OCI-LY3 (cell line): ENCODE measurements around the gene SHISA3.
"Not testable (repeated sequence)": the region's sequence is repeated elsewhere in the genome, so short reads cannot be mapped to it uniquely, and the experiment has no call there.

ENCODE experiments used
- H2AFZ ChIP-seq: fragments of 200-600, 300-600 bp; shearing (Covaris generic); 2 replicates; pipeline ENCODE4 v1.6.0; 2014; ENCODE audit warnings: antibody characterized with exemption, low read depth, low read length
- H3K27ac ChIP-seq: fragments of 200-600, 300-600 bp; sonication (generic); 2 replicates; pipeline ENCODE4 v1.5.1; 2014; ENCODE audit warnings: mild to moderate bottlenecking, low read length, moderate library complexity, mixed read lengths
- H3K27me3 ChIP-seq: fragments of 200-600, 300-600 bp; sonication (generic); 2 replicates; pipeline ENCODE4 v1.6.1; 2014; ENCODE audit warnings: low read depth, low read length, mixed read lengths
- H3K36me3 ChIP-seq: fragments of 200-600, 300-600 bp; sonication (generic); replicated peaks from 2 replicates; pipeline ENCODE3; 2014; ENCODE audit warnings: low read depth, low read length, mixed read lengths
- H3K4me1 ChIP-seq: fragments of 300-600, 200-600 bp; sonication (generic); 2 replicates; pipeline ENCODE4 v1.6.1; 2014; ENCODE audit warnings: low read length, mixed read lengths
- H3K4me2 ChIP-seq: fragments of 200-600, 300-600 bp; sonication (generic); 2 replicates; pipeline ENCODE4 v1.6.1; 2014; ENCODE audit warnings: low read length, mixed read lengths
- H3K4me3 ChIP-seq: fragments of 300-600, 200-600 bp; sonication (generic); 2 replicates; pipeline ENCODE4 v1.5.1; 2014; ENCODE audit warnings: antibody characterized with exemption, mild to moderate bottlenecking, low read length, moderate library complexity
- H3K79me2 ChIP-seq: fragments of 300-600, 200-600 bp; shearing (Covaris generic); 2 replicates; pipeline ENCODE4 v1.6.1; 2014; ENCODE audit warnings: mild to moderate bottlenecking, low read length, mixed read lengths
- H3K9ac ChIP-seq: fragments of 300-600, 200-600 bp; shearing (Covaris generic); 2 replicates; pipeline ENCODE4 v1.6.0; 2014; ENCODE audit warnings: mild to moderate bottlenecking, low read length, moderate library complexity
- H3K9me3 ChIP-seq: fragments of 200-600, 300-600 bp; shearing (Covaris generic); 2 replicates; pipeline ENCODE4 v1.6.1; 2014; ENCODE audit warnings: low read length, mixed read lengths; ENCODE audit not compliant: insufficient read depth
- H4K20me1 ChIP-seq: fragments of 200-600, 300-600 bp; sonication (generic); 2 replicates; pipeline ENCODE4 v1.6.1; 2016; ENCODE audit warnings: low read length, mixed read lengths; ENCODE audit not compliant: insufficient read depth
- CTCF ChIP-seq: fragments of 200-600, 300-600 bp; sonication (generic); IDR thresholded peaks from 2 replicates; pipeline ENCODE4 v1.5.1; 2014; ENCODE audit warnings: antibody characterized with exemption, low read length, low read depth
- EZH2phosphoT487 ChIP-seq: fragments of 200-600 bp; shearing (Covaris generic); IDR thresholded peaks from 2 replicates; pipeline ENCODE4 v1.6.1; 2018; ENCODE audit warnings: antibody characterized with exemption, mixed run types, low read depth

Gene SHISA3

GRCh38 chr4:42366959-42367358 lies 30.3 kb upstream of the SHISA3 start:
- H3K36me3 ChIP-seq: no peaks in the 10 kb centered on the region
- no peak overlapping the region for H3K9ac ChIP-seq
- H3K27me3 ChIP-seq: no peaks in the 10 kb centered on the region
- TF ChIP-seq EZH2phosphoT487 (no peak), CTCF (no peak)
- H3K4me2 ChIP-seq: no peak overlapping the region
- no peak overlapping the region for H3K4me3 ChIP-seq
- H3K79me2 ChIP-seq: no peaks in the 10 kb centered on the region
- no peak overlapping the region for H2AFZ ChIP-seq
- no peak overlapping the region for H3K27ac ChIP-seq
- no peaks in the 10 kb centered on the region for H3K9me3 ChIP-seq
- peaks cover 2% of the 10 kb centered on the region for H3K4me1 ChIP-seq
- no peaks in the 10 kb centered on the region for H4K20me1 ChIP-seq

- Histone ChIP-seq H3K4me1 (peaks cover 5% of the 10 kb centered on the region), H3K9ac (no peak overlapping the region), H3K36me3 (no peaks in the 10 kb centered on the region), H2AFZ (no peak overlapping the region), H3K79me2 (no peaks in the 10 kb centered on the region), H3K9me3 (no peaks in the 10 kb centered on the region), H3K4me3 (no peak overlapping the region), H3K27ac (no peak overlapping the region), H4K20me1 (no peaks in the 10 kb centered on the region), H3K4me2 (no peak overlapping the region), H3K27me3 (no peaks in the 10 kb centered on the region)
- TF ChIP-seq EZH2phosphoT487 (no peak), CTCF (no peak)
These were observed 27.8 kb upstream of the SHISA3 start for GRCh38 chr4:42369489-42369888.

GRCh38 chr4:42371305-42372252 lies 25.7 kb upstream of the SHISA3 start:
- H3K27me3 ChIP-seq: no peaks in the 10 kb centered on the region; the same call in 1 of the 2 replicates
- TF ChIP-seq CTCF (peak; percentile 85), EZH2phosphoT487 (no peak)

GRCh38 chr4:42372303-42372702 lies 25.0 kb upstream of the SHISA3 start:
- not testable (repeated sequence) for H3K27ac ChIP-seq, H2AFZ ChIP-seq, H3K9ac ChIP-seq, H3K27me3 ChIP-seq, H3K36me3 ChIP-seq, H3K4me1 ChIP-seq, H3K79me2 ChIP-seq, H3K4me3 ChIP-seq, H3K4me2 ChIP-seq, H3K9me3 ChIP-seq, H4K20me1 ChIP-seq

More at GRCh38 chr4:42371305-42372252, 25.7 kb upstream of the SHISA3 start:
- Histone ChIP-seq H3K4me3 (no peak overlapping the region), H3K79me2 (no peaks in the 10 kb centered on the region), H3K36me3 (no peaks in the 10 kb centered on the region), H2AFZ (no peak overlapping the region), H3K4me1 (peaks cover 5% of the 10 kb centered on the region), H3K27ac (no peak overlapping the region), H3K9ac (no peak overlapping the region), H4K20me1 (no peaks in the 10 kb centered on the region), H3K9me3 (no peaks in the 10 kb centered on the region), H3K4me2 (no peak overlapping the region)
